Loucy (cell line): Measurements from ENCODE around the gene SRRM4.

Source experiments
- CTCF ChIP-seq: fragments of 200-600 bp; sonication (generic); conservative IDR thresholded peaks from 2 replicates; pipeline ENCODE4 v1.5.1; 2014; ENCODE audit warnings: mild to moderate bottlenecking, antibody characterized with exemption, low read length
- EZH2phosphoT487 ChIP-seq: fragments of 200-600 bp; IDR thresholded peaks from 2 replicates; pipeline ENCODE4 v1.6.1; 2018; ENCODE audit warnings: antibody characterized with exemption, mild to moderate bottlenecking, moderate library complexity, borderline replicate concordance

GRCh38 chr12:119198440-119198839 lies 217.1 kb downstream of the SRRM4 start:
- TF ChIP-seq EZH2phosphoT487 (no peak), CTCF (no peak)
